Adrenal gland (tissue), 12 donors: Measurements from ENCODE around the gene MYLK. TPM values are rescaled to one million over a fixed set of nuclear protein-coding genes. Genes with fewer than 3 reads are reported as not detected.

Source experiments
- DNase-seq, 7 donors: peaks; one replicate each; pipeline ENCODE4 v3.0.0-alpha.2; 2019 to 2020
- H3K27ac ChIP-seq, 5 donors: fragments of 200-600 bp; sonication (generic) in 4 of 5; 1 replicate in 3 of 5; 2 replicates in 2 of 5; pipeline versions ENCODE4 v1.5.1 to v1.8.0; 2016 to 2020; ENCODE audit warnings: mild to moderate bottlenecking in 1 of 5
- H3K27me3 ChIP-seq: fragments of 200-600 bp; 2 replicates; pipeline ENCODE4 v1.8.0; 2021
- H3K36me3 ChIP-seq, 2 donors: fragments of 200-600 bp; replicated peaks in 1 of 2; 1 replicate in 1 of 2; 2 replicates in 1 of 2; pipeline versions ENCODE4 v1.5.1 to v1.8.0; 2018 to 2022
- H3K4me1 ChIP-seq, 2 donors: fragments of 200-600 bp; replicated peaks in 1 of 2; 1 replicate in 1 of 2; 2 replicates in 1 of 2; pipeline versions ENCODE4 v1.5.1 to v1.8.0; 2018 to 2021
- H3K4me3 ChIP-seq, 4 donors: fragments of 200-600 bp; sonication (generic) in 3 of 4; one replicate each; pipeline ENCODE4 v1.5.1; 2016 to 2018
- H3K9me3 ChIP-seq, 3 donors: fragments of 200-600 bp; sonication (generic) in 1 of 3; replicated peaks in 1 of 3; 1 replicate in 2 of 3; 2 replicates in 1 of 3; pipeline versions ENCODE4 v1.5.1 to v1.8.0; 2016 to 2021
- CTCF ChIP-seq, 6 experiments: fragments of 450-650 bp in 4 of 6; fragments of 200-600 bp in 2 of 6; sonication (generic) in 1 of 6; IDR thresholded peaks; 1 replicate in 5 of 6; 2 replicates in 1 of 6; pipeline versions ENCODE4 v1.5.1 to v1.8.0; 2016 to 2021; ENCODE audit warnings: antibody characterized with exemption in 6 of 6, mild to moderate bottlenecking in 2 of 6, moderate library complexity in 1 of 6
- POLR2A ChIP-seq, 2 donors: fragments of 450-650 bp; IDR thresholded peaks; one replicate each; pipeline ENCODE4 v1.6.1; 2017; ENCODE audit warnings: antibody characterized with exemption in 2 of 2, mild to moderate bottlenecking in 2 of 2, moderate library complexity in 1 of 2
- WGBS, 4 donors: extraction: QIAGEN DNeasy Blood & Tissue Kit in 2 of 4; methylation state at CpG; one replicate each; pipeline versions ENCODE4 v1.1.5 to v1.1.7; 2013 to 2017; 5-methylcytosine and 5-hydroxymethylcytosine counted together
- intact Hi-C, 2 donors: fragments of 100-400 bp; cut with DNase I; formaldehyde crosslinking; loops; one replicate each; pipeline versions ENCODE4 v1.14.1 to v1.15.0; 2022 to 2023
- polyA plus RNA-seq, 3 donors: library from polyadenylated mRNA; stranded (reverse); fragments of 200-250 nt in 2 of 3; fragments of 350-450 nt in 1 of 3; fragmentation: Illumina TruSeq in 1 of 3; extraction: RNeasy Lipid Tissue Mini Kit (QIAGEN cat#74804) in 1 of 3; gene quantifications; one replicate each; pipeline ENCODE4 v1.2.3, GENCODE V29; 2013 to 2014
- total RNA-seq, 9 donors: library from RNA; depleted of rRNA in 4 of 9; stranded (reverse); fragments of >200 nt in 4 of 9; fragments of 120-200 nt in 1 of 9; fragmentation: NEBNext Ultra II Directional in 1 of 9; extraction: Animal tissue kit (Norgen Biotek cat#: 25700) in 1 of 9; gene quantifications; one replicate each; pipeline versions ENCODE4 v1.1.0 to v1.2.4, GENCODE V29; 2013 to 2023
- donor health status: healthy with polysubstance abuse.
- donor health status: Bipolar disorder and iron deficiency.
- donor health status: DM: yes; HTN: yes; CAD: no.
- donor health status: DM: no; HTN: no; CAD: no.
- donor health status: DM: no; HTN: no; CAD: no.
- donor health status: DM: yes; HTN: yes; CAD: no.

MYLK gene
- total and polyA plus RNA-seq, 12 donors = 13.3 to 124 (median 53.8) TPM

GRCh38 chr3:123737168-123737567 lies 147.0 kb downstream of the MYLK start:
- no peak for DNase-seq
- TF ChIP-seq POLR2A (IDR thresholded peaks at IDR 0.05) (no peak), CTCF (IDR thresholded peaks at IDR 0.05) (no peak)
- Histone ChIP-seq H3K27me3 (no peaks in the 10 kb centered on the region), H3K4me1 (no peaks in the 10 kb centered on the region), H3K27ac (no peak overlapping the region), H3K4me3 (no peak overlapping the region), H3K9me3 (no peaks in the 10 kb centered on the region), H3K36me3 (no peaks in the 10 kb centered on the region)
- 91 to 94% (median 93%) methylated on average over 14 of the region's 14 CpGs for WGBS, 4 donors
- intact Hi-C loops = no loop called here

- no peaks in the 10 kb centered on the region for H3K9me3 ChIP-seq
- H3K36me3 ChIP-seq = no peaks in the 10 kb centered on the region
- WGBS, 4 donors = 48 to 78% (median 61%) methylated on average over 2 of the region's 2 CpGs
- TF ChIP-seq POLR2A (IDR thresholded peaks at IDR 0.05) (no peak), CTCF (IDR thresholded peaks at IDR 0.05) (no peak)
- H3K4me1 ChIP-seq = no peaks in the 10 kb centered on the region
- H3K27me3 ChIP-seq = no peaks in the 10 kb centered on the region
- no peak overlapping the region for H3K27ac ChIP-seq
- intact Hi-C loops = no loop called here
- DNase-seq = no peak
- H3K4me3 ChIP-seq = no peak overlapping the region
Measured at GRCh38 chr3:123735456-123735855, 148.7 kb downstream of the MYLK start.

GRCh38 chr3:123734527-123734902 lies 149.6 kb downstream of the MYLK start:
- H3K4me1 ChIP-seq = no peaks in the 10 kb centered on the region
- H3K27me3 ChIP-seq = peaks cover 4% of the 10 kb centered on the region
- H3K36me3 ChIP-seq = no peaks in the 10 kb centered on the region
- intact Hi-C loops = no loop called here
- no peak for DNase-seq
- WGBS, 4 donors = 65 to 71% (median 66%) methylated on average over 6 of the region's 6 CpGs
- H3K9me3 ChIP-seq = no peaks in the 10 kb centered on the region
- no peak overlapping the region for H3K4me3 ChIP-seq
- H3K27ac ChIP-seq = no peak overlapping the region
- TF ChIP-seq CTCF (IDR thresholded peaks at IDR 0.05) = no peak
- no peak for TF ChIP-seq POLR2A (IDR thresholded peaks at IDR 0.05)

- WGBS, 4 donors = 81 to 87% (median 86%) methylated on average over 9 to 13 of the region's 13 CpGs
- no peaks in the 10 kb centered on the region for H3K36me3 ChIP-seq
- H3K9me3 ChIP-seq = no peaks in the 10 kb centered on the region
- no peak for TF ChIP-seq CTCF (IDR thresholded peaks at IDR 0.05)
- no peak for TF ChIP-seq POLR2A (IDR thresholded peaks at IDR 0.05)
- no peak overlapping the region for H3K27ac ChIP-seq
- H3K4me3 ChIP-seq = no peak overlapping the region
- DNase-seq = no peak
- peaks cover 4% of the 10 kb centered on the region for H3K27me3 ChIP-seq
- intact Hi-C loops = no loop called here
- no peaks in the 10 kb centered on the region for H3K4me1 ChIP-seq
Measured at GRCh38 chr3:123733805-123734526, 150.2 kb downstream of the MYLK start.
